GM19467 (cell line): ENCODE data around the gene PDLIM7.
A peak's percentile ranks its signal among the peaks of the same experiment; 100 is the strongest.
"Not testable (repeated sequence)": the region's sequence is repeated elsewhere in the genome, so short reads cannot be mapped to it uniquely, and the experiment has no call there.

Experiments used
- ATAC-seq: cut with Tn5 transposase; IDR thresholded peaks from one replicate; pipeline ENCODE4 v1.9.1; 2021; ENCODE audit warnings: mild to moderate bottlenecking, moderate library complexity; ENCODE audit not compliant: unreplicated experiment

PDLIM7 gene

GRCh38 chr5:177497292-177498012, at the start of gene PDLIM7:
Gene PDLIM7, minus strand, starts transcription at chr5:177497604. Its CDS starts 1,092 bp downstream, at chr5:177496512.
- peak; percentile 65 for ATAC-seq

- ATAC-seq, result no peak
Measured at GRCh38 chr5:177546258-177546741, 48.9 kb upstream of the PDLIM7 start.

GRCh38 chr5:177545487-177546257, 48.3 kb upstream of the PDLIM7 start:
- ATAC-seq, result no peak

- ATAC-seq, result no peak
Measured at GRCh38 chr5:177542816-177543465, 45.5 kb upstream of the PDLIM7 start.

- ATAC-seq, result no peak
Measured at GRCh38 chr5:177540438-177540837, 43.0 kb upstream of the PDLIM7 start.

GRCh38 chr5:177539411-177539810, 42.0 kb upstream of the PDLIM7 start:
- no peak for ATAC-seq

GRCh38 chr5:177538876-177539275, 41.5 kb upstream of the PDLIM7 start:
- ATAC-seq, result no peak

- no peak for ATAC-seq
Measured at GRCh38 chr5:177537389-177538361, 40.3 kb upstream of the PDLIM7 start.

GRCh38 chr5:177536386-177536785, 39.0 kb upstream of the PDLIM7 start:
- ATAC-seq, result no peak

GRCh38 chr5:177535125-177535524, 37.7 kb upstream of the PDLIM7 start:
- no peak for ATAC-seq

- ATAC-seq, result not testable (repeated sequence)
Measured at GRCh38 chr5:177534433-177534832, 37.0 kb upstream of the PDLIM7 start.

GRCh38 chr5:177531209-177531940, 34.0 kb upstream of the PDLIM7 start:
- ATAC-seq, result no peak

GRCh38 chr5:177530638-177531037, 33.2 kb upstream of the PDLIM7 start:
- ATAC-seq, result no peak

- no peak for ATAC-seq
Measured at GRCh38 chr5:177529247-177530203, 32.1 kb upstream of the PDLIM7 start.

- ATAC-seq, result no peak
Measured at GRCh38 chr5:177528631-177529030, 31.2 kb upstream of the PDLIM7 start.

- no peak for ATAC-seq
Measured at GRCh38 chr5:177527595-177527994, 30.2 kb upstream of the PDLIM7 start.

GRCh38 chr5:177526791-177527190, 29.4 kb upstream of the PDLIM7 start:
- ATAC-seq, result no peak

- no peak for ATAC-seq
Measured at GRCh38 chr5:177526191-177526590, 28.8 kb upstream of the PDLIM7 start.
